Ovary (tissue), 9 donors: ENCODE results near the gene ZSCAN5A. TPM values are rescaled to one million over a fixed set of nuclear protein-coding genes. Genes with fewer than 3 reads are reported as not detected.
"Not testable (repeated sequence)": the region's sequence is repeated elsewhere in the genome, so short reads cannot be mapped to it uniquely, and the experiment has no call there.

Experiments
- DNase-seq, 5 donors: peaks; one replicate each; pipeline ENCODE4 v3.0.0-alpha.2; 2019 to 2020
- H3K27ac ChIP-seq, 2 donors: fragments of 200-600 bp; one replicate each; pipeline versions ENCODE4 v1.5.1 to v1.8.0; 2019 to 2022
- H3K27me3 ChIP-seq: fragments of 200-600 bp; one replicate; pipeline ENCODE4 v1.8.0; 2022
- H3K36me3 ChIP-seq: fragments of 200-600 bp; sonication (generic); one replicate; pipeline ENCODE4 v1.5.1; 2019
- H3K4me1 ChIP-seq: one replicate; pipeline ENCODE4 v1.8.1; 2013; ENCODE audit warnings: mild to moderate bottlenecking, moderate library complexity; ENCODE audit not compliant: insufficient read depth
- H3K4me3 ChIP-seq: fragments of 200-600 bp; sonication (generic); one replicate; pipeline ENCODE4 v1.5.1; 2017
- H3K9me3 ChIP-seq, 2 donors: fragments of 200-600 bp in 1 of 2; sonication (generic) in 1 of 2; one replicate each; pipeline versions ENCODE4 v1.5.1 to v1.8.1; 2013 to 2019; ENCODE audit warnings: mild to moderate bottlenecking in 1 of 2, moderate library complexity in 1 of 2
- EP300 ChIP-seq: sonication (generic); formaldehyde crosslinking; IDR thresholded peaks from one replicate; pipeline ENCODE4 v1.6.1; 2017; ENCODE audit warnings: antibody characterized with exemption
- POLR2A ChIP-seq: fragments of 450-650 bp; IDR thresholded peaks from one replicate; pipeline ENCODE4 v1.6.1; 2017; ENCODE audit warnings: antibody characterized with exemption, mild to moderate bottlenecking, moderate library complexity
- WGBS, 3 donors: extraction: QIAGEN DNeasy Blood & Tissue Kit in 1 of 3; methylation state at CpG; one replicate each; pipeline versions ENCODE4 v1.1.5 to v1.1.7; 2013 to 2017; 5-methylcytosine and 5-hydroxymethylcytosine counted together
- intact Hi-C, 4 donors: fragments of 100-400 bp; cut with DNase I; formaldehyde crosslinking; loops; one replicate each; pipeline versions ENCODE4 v1.11.0 to v1.15.1; 2022 to 2023
- polyA plus RNA-seq, 2 donors: library from polyadenylated mRNA; stranded (reverse); fragments of 200-250 nt in 1 of 2; fragments of 350-450 nt in 1 of 2; fragmentation: Illumina TruSeq in 1 of 2; extraction: RNeasy Lipid Tissue Mini Kit (QIAGEN cat#74804) in 1 of 2; gene quantifications; one replicate each; pipeline ENCODE4 v1.2.3, GENCODE V29; 2013 to 2014
- total RNA-seq, 7 donors: library from RNA; depleted of rRNA in 2 of 7; stranded (reverse); fragments of >200 nt in 2 of 7; fragmentation: NEBNext Ultra II Directional in 3 of 7; extraction: Animal tissue kit (Norgen Biotek cat#: 25700) in 3 of 7; gene quantifications; one replicate each; pipeline versions ENCODE4 v1.1.0 to v1.2.4, GENCODE V29; 2016 to 2023
- TF ChIP-seq, protein P1 (sequence below), 3 donors: fragments of 450-650 bp in 2 of 3; fragments of 200-600 bp in 1 of 3; IDR thresholded peaks; one replicate each; pipeline versions ENCODE4 v1.5.1 to v1.8.0; 2016 to 2022; ENCODE audit warnings: antibody characterized with exemption in 3 of 3, mild to moderate bottlenecking in 1 of 3
- donor health status: DM: no; HTN: no; CAD: no; lungs with moderate emphysema.
- donor health status: DM: no; HTN: no; CAD: no.
- donor health status: Bipolar disorder and iron deficiency.
- donor health status: DM: yes; HTN: yes; CAD: no.
- donor health status: DM: no; HTN: no; CAD: no.
- donor health status: DM: yes; HTN: yes; CAD: no.

The ZSCAN5A gene
- total and polyA plus RNA-seq, 9 donors = 4.6 to 25.7 (median 11.5) TPM

DNA sequence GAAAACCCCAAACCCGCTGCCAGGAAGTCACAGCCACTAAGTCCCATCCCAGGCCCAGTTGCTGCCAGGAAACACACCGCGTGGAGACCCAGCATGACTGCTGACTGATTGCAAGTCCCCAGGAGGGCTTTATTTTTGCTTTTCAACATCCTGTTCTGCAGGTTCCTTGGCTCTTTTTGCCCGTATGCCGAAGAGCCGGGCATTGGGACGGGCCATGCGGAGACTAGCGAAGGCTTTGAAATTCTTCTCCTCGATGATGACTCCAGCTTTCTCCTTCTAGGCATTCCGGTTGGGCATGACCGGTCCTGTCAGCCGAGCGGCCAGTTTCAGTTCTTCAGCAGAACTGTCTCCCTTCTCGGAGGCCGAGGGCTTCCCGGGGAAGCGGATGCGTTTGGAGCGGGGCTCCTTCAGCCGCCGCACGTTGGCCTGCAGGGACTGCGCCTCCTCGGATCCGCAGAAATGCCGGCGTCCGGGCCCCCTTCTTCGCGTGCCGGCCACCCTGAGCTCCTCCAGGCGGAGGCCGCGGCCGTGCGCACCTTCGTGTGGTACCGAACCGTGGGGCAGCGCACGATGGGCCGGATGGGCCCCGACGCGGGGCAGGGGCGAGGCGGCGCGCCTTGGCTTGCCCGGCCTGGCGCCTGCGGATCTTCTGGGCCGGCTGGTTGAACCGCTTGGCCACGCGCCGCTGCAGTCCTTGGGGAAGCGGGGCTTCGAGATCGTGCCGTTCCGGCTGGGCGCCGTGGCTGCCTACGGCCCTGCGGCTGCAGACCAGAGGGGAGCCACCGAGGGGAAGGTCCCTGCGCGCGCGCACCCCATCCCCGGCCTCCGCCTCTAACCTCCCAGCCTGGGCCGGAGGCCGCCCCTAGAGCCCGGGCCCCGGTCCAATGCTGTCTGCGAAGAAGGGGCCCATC lies 97.3 kb downstream of the ZSCAN5A start:
- Histone ChIP-seq H3K27ac (no peak overlapping the region), H3K36me3 (no peaks in the 10 kb centered on the region), H3K27me3 (no peaks in the 10 kb centered on the region), H3K4me1 (no peaks in the 10 kb centered on the region), H3K4me3 (peak overlapping the region; percentile 16), H3K9me3 (no peaks in the 10 kb centered on the region)
- intact Hi-C loops = no loop called here
- 8 to 11% (median 9%) methylated on average over 66 to 79 of the region's 79 CpGs for WGBS, 3 donors
- DNase-seq = peak in 2 of 5 donors; percentile 14 to 38
- no peak for TF ChIP-seq EP300
- TF ChIP-seq, protein P1, sequence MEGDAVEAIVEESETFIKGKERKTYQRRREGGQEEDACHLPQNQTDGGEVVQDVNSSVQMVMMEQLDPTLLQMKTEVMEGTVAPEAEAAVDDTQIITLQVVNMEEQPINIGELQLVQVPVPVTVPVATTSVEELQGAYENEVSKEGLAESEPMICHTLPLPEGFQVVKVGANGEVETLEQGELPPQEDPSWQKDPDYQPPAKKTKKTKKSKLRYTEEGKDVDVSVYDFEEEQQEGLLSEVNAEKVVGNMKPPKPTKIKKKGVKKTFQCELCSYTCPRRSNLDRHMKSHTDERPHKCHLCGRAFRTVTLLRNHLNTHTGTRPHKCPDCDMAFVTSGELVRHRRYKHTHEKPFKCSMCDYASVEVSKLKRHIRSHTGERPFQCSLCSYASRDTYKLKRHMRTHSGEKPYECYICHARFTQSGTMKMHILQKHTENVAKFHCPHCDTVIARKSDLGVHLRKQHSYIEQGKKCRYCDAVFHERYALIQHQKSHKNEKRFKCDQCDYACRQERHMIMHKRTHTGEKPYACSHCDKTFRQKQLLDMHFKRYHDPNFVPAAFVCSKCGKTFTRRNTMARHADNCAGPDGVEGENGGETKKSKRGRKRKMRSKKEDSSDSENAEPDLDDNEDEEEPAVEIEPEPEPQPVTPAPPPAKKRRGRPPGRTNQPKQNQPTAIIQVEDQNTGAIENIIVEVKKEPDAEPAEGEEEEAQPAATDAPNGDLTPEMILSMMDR (IDR thresholded peaks at IDR 0.05) = no peak
- TF ChIP-seq POLR2A = no peak

DNA sequence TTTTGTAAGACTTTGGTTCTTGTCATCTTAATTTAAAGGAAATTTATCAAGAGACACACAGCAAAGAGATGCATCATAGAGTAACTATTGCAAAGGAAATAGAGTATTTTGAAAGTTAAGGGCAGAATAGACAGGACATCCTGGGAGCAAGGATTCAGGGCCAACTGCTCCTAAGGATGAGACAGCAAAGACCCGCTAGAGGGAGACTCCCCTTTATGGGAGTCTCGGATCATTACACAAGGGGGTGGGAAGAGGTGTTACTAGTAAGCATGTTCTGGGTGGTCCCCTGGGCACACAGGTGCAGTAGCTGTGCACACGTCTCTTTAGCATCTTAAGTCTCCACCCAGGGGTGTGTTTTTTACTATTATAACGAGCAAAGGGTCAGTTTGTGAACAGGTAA lies 102.9 kb downstream of the ZSCAN5A start:
- DNase-seq = no peak
- TF ChIP-seq, protein P1 (IDR thresholded peaks at IDR 0.05) = no peak
- TF ChIP-seq EP300 (no peak), POLR2A (no peak)
- intact Hi-C loops = no loop called here
- Histone ChIP-seq H3K27ac (no peak overlapping the region), H3K4me1 (no peaks in the 10 kb centered on the region), H3K9me3 (no peaks in the 10 kb centered on the region), H3K36me3 (no peaks in the 10 kb centered on the region), H3K27me3 (no peaks in the 10 kb centered on the region), H3K4me3 (no peak overlapping the region)
- 58 to 61% (median 60%) methylated on average over 4 of the region's 4 CpGs for WGBS, 3 donors

DNA sequence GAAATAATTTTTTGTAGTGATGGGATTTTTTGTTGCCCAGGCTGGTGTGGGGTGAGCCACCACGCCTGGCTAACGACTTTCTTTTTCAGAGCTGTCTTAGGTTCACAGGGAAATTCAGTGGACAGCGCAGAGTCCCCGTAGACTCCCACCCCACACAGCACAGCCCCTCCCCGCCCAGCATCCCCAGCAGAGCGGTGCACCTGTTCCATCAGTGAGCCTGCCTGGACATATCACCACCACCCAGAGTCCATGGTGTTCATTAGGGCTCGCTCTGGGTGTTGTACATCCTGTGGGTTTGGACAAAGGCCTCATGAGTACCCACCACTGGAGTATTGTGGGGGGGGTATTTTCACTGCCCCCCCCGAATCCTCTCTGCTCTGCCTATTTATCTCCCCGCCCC lies 104.6 kb downstream of the ZSCAN5A start:
- intact Hi-C loops, H3K4me1 ChIP-seq, DNase-seq, H3K27ac ChIP-seq, H3K36me3 ChIP-seq, H3K4me3 ChIP-seq, H3K27me3 ChIP-seq, H3K9me3 ChIP-seq: not testable (repeated sequence)
- WGBS, 3 donors = 89 to 93% (median 92%) methylated on average over 9 of the region's 9 CpGs

DNA sequence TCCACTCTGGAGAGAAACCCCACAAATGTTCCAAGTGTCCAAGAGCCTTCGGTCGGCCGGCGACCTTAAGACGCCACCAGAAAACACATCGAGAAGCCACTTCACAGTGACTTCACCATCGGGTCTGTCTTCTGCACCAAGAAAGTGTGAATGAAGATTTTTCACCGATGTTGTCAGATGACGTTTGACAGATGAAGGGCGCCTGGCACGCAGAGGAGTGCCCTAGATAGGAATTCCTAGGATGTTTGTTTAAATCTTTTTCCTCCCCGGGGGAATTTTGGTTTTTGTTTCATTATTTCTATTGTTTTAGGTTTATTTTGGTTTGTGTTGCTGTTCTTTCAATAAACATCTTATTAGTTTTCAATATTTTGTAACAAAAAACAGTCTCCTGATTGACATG lies 105.5 kb downstream of the ZSCAN5A start:
- intact Hi-C loops = no loop called here
- Histone ChIP-seq H3K9me3 (no peaks in the 10 kb centered on the region), H3K27ac (no peak overlapping the region), H3K4me1 (no peaks in the 10 kb centered on the region), H3K4me3 (no peak overlapping the region), H3K36me3 (no peaks in the 10 kb centered on the region), H3K27me3 (no peaks in the 10 kb centered on the region)
- TF ChIP-seq POLR2A = no peak
- DNase-seq = no peak
- WGBS, 3 donors = 76 to 82% (median 76%) methylated on average over 12 of the region's 12 CpGs

DNA sequence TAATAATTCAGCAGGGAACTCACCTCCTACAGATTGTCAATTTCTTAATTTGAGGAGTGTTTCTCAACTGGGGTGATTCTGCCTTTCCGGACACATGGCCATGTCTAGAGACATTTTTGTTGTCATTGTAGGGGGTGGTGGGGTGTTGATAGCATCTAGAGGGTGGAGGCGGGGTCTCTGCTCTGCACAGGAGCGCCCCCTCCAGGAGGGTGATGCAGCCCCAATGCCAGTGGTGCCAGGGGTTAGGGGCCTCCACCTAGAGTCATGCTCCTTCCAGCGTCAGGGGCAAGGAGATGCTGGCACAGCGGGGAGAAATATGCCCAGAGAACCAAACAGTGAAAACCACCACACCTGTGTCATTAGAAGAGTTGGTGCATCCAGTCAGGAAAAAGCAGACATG lies 107.1 kb downstream of the ZSCAN5A start:
- WGBS, 3 donors = 71 to 79% (median 72%) methylated on average over 5 of the region's 5 CpGs
- intact Hi-C loops, H3K4me3 ChIP-seq, H3K4me1 ChIP-seq, H3K9me3 ChIP-seq, H3K27me3 ChIP-seq, H3K27ac ChIP-seq, H3K36me3 ChIP-seq, DNase-seq: not testable (repeated sequence)

DNA sequence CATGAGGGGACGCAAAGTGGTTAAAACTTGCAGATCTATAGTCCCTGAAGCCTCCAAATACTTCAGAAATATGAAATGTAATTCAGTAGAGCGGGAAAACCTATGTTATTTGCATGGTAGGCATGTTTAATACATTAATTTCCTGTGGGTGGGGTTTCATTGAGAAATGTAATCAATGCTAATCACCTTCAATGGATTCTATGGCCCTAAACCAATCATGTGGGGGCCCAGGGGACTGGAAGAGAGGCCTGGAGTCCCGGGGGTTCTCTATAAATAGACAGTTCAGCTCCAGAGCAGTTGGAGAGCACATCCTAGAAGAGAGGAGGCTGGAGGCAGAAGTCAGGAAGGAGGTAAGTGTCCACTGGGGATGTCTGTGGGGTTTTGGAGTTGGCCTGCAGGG lies 112.7 kb downstream of the ZSCAN5A start, which contains the start of gene ZSCAN5C:
ZSCAN5C (plus strand) TSS at position 301 of the 400 bp plus-strand sequence. CDS start 3,641 bp downstream, outside the sequence.
- no peak within 1 kb of the TSS for H3K27ac ChIP-seq
- whole genome bisulfite sequencing, 3 donors = 49 to 65% (median 52%) methylated on average over 3 of the region's 3 CpGs
- intact Hi-C loops = no loop called here

More for the DNA sequence above, 112.7 kb downstream of the ZSCAN5A start, which contains the start of gene ZSCAN5C:
- Histone ChIP-seq H3K27me3 (no peaks in the 10 kb centered on the region), H3K9me3 (no peaks in the 10 kb centered on the region), H3K4me1 (no peaks in the 10 kb centered on the region), H3K4me3 (no peak within 1 kb of the TSS), H3K36me3 (no peaks in the 10 kb centered on the region)
- TF ChIP-seq EP300 (no peak), POLR2A (no peak)
- TF ChIP-seq, protein P1 (IDR thresholded peaks at IDR 0.05) = no peak
- no peak for DNase-seq
